BJ (cell line): ENCODE measurements around the gene PIK3R2. TPM values are rescaled to one million over a fixed set of nuclear protein-coding genes. Genes with fewer than 3 reads are reported as not detected.
"Not testable (repeated sequence)": the region's sequence is repeated elsewhere in the genome, so short reads cannot be mapped to it uniquely, and the experiment has no call there.

ENCODE experiments used
- CTCF ChIA-PET: fragments of 350-600 bp; formaldehyde crosslinking; extraction: SDS; loops from one replicate; lab custom pipeline; 2021; ENCODE audit warnings: antibody characterized with exemption, inconsistent platforms; lab: Yijun Ruan, JAX
- POLR2A ChIA-PET: fragments of 300-600 bp; sonication (Branson Sonifier 250); formaldehyde crosslinking; extraction: SDS; loops from one replicate; lab custom pipeline; 2021; ENCODE audit warnings: antibody characterized with exemption; lab: Charles Lee
- DNase-seq: peaks from one replicate; pipeline ENCODE4 v3.0.0-alpha.2; 2011; ENCODE audit warnings: low read depth
- H3K27me3 ChIP-seq: 2 replicates; pipeline ENCODE4 v1.6.0; 2011; ENCODE audit warnings: low read length; ENCODE audit not compliant: control insufficient read depth, insufficient read depth
- H3K36me3 ChIP-seq: 2 replicates; pipeline ENCODE4 v1.5.1; 2011; ENCODE audit warnings: low read length; ENCODE audit not compliant: control insufficient read depth, insufficient read depth
- H3K4me3 ChIP-seq: 2 replicates; pipeline ENCODE4 v1.5.1; 2011; ENCODE audit warnings: low read depth, mild to moderate bottlenecking, control low read depth, low read length
- CTCF ChIP-seq: IDR thresholded peaks from 2 replicates; pipeline ENCODE4 v1.5.1; 2011; ENCODE audit warnings: low read depth, mild to moderate bottlenecking, control low read depth, inconsistent platforms, low read length, moderate library complexity; ENCODE audit not compliant: insufficient read depth
- polyA minus RNA-seq: library from RNA; depleted of rRNA, polyadenylated mRNA; stranded (reverse); fragments of >200 nt; gene quantifications from 2 replicates; pipeline ENCODE4 v1.2.3, GENCODE V29; 2011; rRNA and poly(A)+ RNA removed
- polyA plus RNA-seq: library from polyadenylated mRNA; depleted of rRNA; stranded (reverse); fragments of >200 nt; gene quantifications from 2 replicates; pipeline ENCODE4 v1.2.3, GENCODE V29; 2011; rRNA removed

PIK3R2 gene
- polyA plus RNA-seq = 9.4 and 17.4 TPM in 2 replicates
- 12.3 and 15.0 TPM in 2 replicates for polyA minus RNA-seq

GRCh38 chr19:18152817-18153555 is at the start of gene PIK3R2:
PIK3R2 (plus strand) TSS chr19:18153163; CDS start chr19:18155880, 2,717 bp downstream.
- ChIA-PET CTCF (interaction anchor here (0.9 to 2.5 kb wide), 8 partner anchors 7 to 146 kb away, joined by 3 to 11 read pairs (median 3); no protein-coding TSS in a partner anchor), POLR2A (no interaction called here)
- Histone ChIP-seq H3K27me3 (no peaks in the 10 kb centered on the region), H3K4me3 (peak within 1 kb of the TSS; percentile 98), H3K36me3 (peaks cover 17% of the 10 kb centered on the region)
- DNase-seq = peak; percentile 82
- TF ChIP-seq CTCF = no peak

- Histone ChIP-seq H3K27me3 (peaks cover 2% of the 10 kb centered on the region; the same call in 1 of the 2 replicates), H3K36me3 (no peaks in the 10 kb centered on the region), H3K4me3 (peak overlapping the region; percentile 41)
- ChIA-PET POLR2A (no interaction called here), CTCF (interaction anchor here (0.9 to 1.3 kb wide), 2 partner anchors 8 to 56 kb away, joined by 3 to 6 read pairs; no protein-coding TSS in a partner anchor)
- TF ChIP-seq CTCF = no peak
- no peak for DNase-seq
Measured at GRCh38 chr19:18104793-18105131, 48.2 kb upstream of the PIK3R2 start.

GRCh38 chr19:18105259-18105658 is 47.7 kb upstream of the PIK3R2 start:
- H3K27me3 ChIP-seq, H3K36me3 ChIP-seq, DNase-seq, POLR2A ChIA-PET, H3K4me3 ChIP-seq: not testable (repeated sequence)
- CTCF ChIA-PET = interaction anchor here (0.6 to 1.3 kb wide), 3 partner anchors 8 to 133 kb away, joined by 3 to 6 read pairs (median 4); no protein-coding TSS in a partner anchor

GRCh38 chr19:18107235-18107634 is 45.7 kb upstream of the PIK3R2 start:
- ChIA-PET POLR2A (no interaction called here), CTCF (no interaction called here)
- no peak for DNase-seq
- Histone ChIP-seq H3K36me3 (no peaks in the 10 kb centered on the region), H3K4me3 (no peak overlapping the region), H3K27me3 (no peaks in the 10 kb centered on the region)
- TF ChIP-seq CTCF = no peak

- CTCF ChIA-PET = interaction anchor here (1.2 to 2.4 kb wide), 5 partner anchors 9 to 176 kb away, joined by 3 to 9 read pairs (median 5); partner anchors contain the start of gene CCDC124
Measured at GRCh38 chr19:18108897-18109296, 44.1 kb upstream of the PIK3R2 start.

More at GRCh38 chr19:18108897-18109296, 44.1 kb upstream of the PIK3R2 start:
- POLR2A ChIA-PET = interaction anchor here (0.6 kb wide), 1 partner anchor 171 kb away, joined by 4 read pairs; no protein-coding TSS in a partner anchor
- peaks cover 3% of the 10 kb centered on the region for H3K36me3 ChIP-seq
- no peak overlapping the region for H3K4me3 ChIP-seq
- no peak for TF ChIP-seq CTCF
- no peak for DNase-seq
- no peaks in the 10 kb centered on the region for H3K27me3 ChIP-seq
